Prostate gland (tissue), 2 donors: ENCODE data around the gene ALB.

Source experiments
- POLR2AphosphoS5 ChIP-seq: sonication (generic); formaldehyde crosslinking; IDR thresholded peaks from one replicate; pipeline ENCODE4 v1.6.1; 2017; ENCODE audit warnings: antibody characterized with exemption
- TF ChIP-seq, protein P1 (sequence below), 4 experiments: fragments of 200-600 bp in 2 of 4; fragments of 450-650 bp in 2 of 4; sonication (generic) in 2 of 4; IDR thresholded peaks; 1 replicate in 3 of 4; 2 replicates in 1 of 4; pipeline ENCODE4 v1.5.1; 2016 to 2019; ENCODE audit warnings: antibody characterized with exemption in 4 of 4, mild to moderate bottlenecking in 2 of 4, moderate library complexity in 2 of 4

DNA sequence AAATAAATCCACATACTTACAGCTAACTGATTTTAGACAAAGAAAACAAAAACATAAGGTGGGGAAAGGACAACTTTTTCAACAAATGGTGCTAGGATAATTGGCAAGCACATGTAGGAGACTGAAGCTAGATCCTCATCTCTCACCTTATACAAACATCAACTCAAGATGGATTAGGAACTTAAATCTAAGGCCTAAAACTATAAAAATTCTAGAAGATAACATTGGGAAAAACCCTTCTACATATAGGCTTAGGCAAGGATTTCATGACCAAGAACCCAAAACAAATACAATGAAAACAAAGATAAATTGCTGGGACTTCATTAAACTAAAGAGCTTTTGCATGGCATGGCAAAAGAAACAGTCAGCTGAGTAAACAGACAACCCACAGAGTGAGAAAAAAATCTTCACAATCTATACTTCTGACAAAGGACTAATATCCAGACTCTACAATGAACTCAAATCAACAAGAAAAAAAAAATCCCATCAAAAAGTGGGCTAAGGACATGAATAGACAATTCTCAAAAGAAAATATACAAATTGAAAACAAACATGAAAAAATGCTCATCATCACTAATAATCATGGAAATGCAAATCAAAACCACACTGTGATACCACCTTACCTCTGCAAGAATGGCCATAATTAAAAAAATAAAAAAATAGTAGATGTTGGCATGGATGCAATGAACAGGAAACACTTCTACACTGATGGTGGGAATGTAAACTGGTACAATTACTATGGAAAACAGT lies 17.8 kb downstream of the ALB start:
- TF ChIP-seq, protein P1, sequence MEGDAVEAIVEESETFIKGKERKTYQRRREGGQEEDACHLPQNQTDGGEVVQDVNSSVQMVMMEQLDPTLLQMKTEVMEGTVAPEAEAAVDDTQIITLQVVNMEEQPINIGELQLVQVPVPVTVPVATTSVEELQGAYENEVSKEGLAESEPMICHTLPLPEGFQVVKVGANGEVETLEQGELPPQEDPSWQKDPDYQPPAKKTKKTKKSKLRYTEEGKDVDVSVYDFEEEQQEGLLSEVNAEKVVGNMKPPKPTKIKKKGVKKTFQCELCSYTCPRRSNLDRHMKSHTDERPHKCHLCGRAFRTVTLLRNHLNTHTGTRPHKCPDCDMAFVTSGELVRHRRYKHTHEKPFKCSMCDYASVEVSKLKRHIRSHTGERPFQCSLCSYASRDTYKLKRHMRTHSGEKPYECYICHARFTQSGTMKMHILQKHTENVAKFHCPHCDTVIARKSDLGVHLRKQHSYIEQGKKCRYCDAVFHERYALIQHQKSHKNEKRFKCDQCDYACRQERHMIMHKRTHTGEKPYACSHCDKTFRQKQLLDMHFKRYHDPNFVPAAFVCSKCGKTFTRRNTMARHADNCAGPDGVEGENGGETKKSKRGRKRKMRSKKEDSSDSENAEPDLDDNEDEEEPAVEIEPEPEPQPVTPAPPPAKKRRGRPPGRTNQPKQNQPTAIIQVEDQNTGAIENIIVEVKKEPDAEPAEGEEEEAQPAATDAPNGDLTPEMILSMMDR (IDR thresholded peaks at IDR 0.05) = no peak
- TF ChIP-seq POLR2AphosphoS5 = no peak
